Prostate gland (tissue), 2 donors: ENCODE measurements around the gene APOL3.

Experiments used
- POLR2A ChIP-seq: fragments of 450-650 bp; IDR thresholded peaks from one replicate; pipeline ENCODE4 v1.6.1; 2016; ENCODE audit warnings: antibody characterized with exemption, mild to moderate bottlenecking
- POLR2AphosphoS5 ChIP-seq: sonication (generic); formaldehyde crosslinking; IDR thresholded peaks from one replicate; pipeline ENCODE4 v1.6.1; 2017; ENCODE audit warnings: antibody characterized with exemption
- TF ChIP-seq, protein P1 (sequence below), 4 experiments: fragments of 200-600 bp in 2 of 4; fragments of 450-650 bp in 2 of 4; sonication (generic) in 2 of 4; IDR thresholded peaks; 1 replicate in 3 of 4; 2 replicates in 1 of 4; pipeline ENCODE4 v1.5.1; 2016 to 2019; ENCODE audit warnings: antibody characterized with exemption in 4 of 4, mild to moderate bottlenecking in 2 of 4, moderate library complexity in 2 of 4

DNA sequence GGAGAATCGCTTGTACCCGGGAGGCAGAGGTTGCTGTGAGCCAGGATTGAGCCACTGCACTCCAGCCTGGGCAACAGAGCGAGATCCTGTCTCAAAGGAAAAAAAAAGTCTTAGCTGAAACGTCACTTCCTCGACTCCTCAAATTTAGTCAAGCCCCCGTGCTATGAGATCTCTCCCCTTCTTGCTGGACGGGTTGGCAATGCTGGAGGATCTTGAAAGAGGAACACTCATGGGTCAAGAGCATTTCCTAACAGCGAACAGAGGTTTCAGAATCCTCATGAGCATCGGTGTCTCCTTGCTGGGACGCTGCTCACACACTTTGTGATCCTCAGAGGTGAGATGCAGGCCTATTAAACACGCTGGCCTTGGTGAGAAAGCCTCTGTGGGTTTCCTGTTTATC is 35.9 kb downstream of the APOL3 start:
- TF ChIP-seq, protein P1, sequence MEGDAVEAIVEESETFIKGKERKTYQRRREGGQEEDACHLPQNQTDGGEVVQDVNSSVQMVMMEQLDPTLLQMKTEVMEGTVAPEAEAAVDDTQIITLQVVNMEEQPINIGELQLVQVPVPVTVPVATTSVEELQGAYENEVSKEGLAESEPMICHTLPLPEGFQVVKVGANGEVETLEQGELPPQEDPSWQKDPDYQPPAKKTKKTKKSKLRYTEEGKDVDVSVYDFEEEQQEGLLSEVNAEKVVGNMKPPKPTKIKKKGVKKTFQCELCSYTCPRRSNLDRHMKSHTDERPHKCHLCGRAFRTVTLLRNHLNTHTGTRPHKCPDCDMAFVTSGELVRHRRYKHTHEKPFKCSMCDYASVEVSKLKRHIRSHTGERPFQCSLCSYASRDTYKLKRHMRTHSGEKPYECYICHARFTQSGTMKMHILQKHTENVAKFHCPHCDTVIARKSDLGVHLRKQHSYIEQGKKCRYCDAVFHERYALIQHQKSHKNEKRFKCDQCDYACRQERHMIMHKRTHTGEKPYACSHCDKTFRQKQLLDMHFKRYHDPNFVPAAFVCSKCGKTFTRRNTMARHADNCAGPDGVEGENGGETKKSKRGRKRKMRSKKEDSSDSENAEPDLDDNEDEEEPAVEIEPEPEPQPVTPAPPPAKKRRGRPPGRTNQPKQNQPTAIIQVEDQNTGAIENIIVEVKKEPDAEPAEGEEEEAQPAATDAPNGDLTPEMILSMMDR (IDR thresholded peaks at IDR 0.05), result no peak
- no peak for TF ChIP-seq POLR2A
- TF ChIP-seq POLR2AphosphoS5, result no peak
